NCI-H2171 treated with DMSO at 0.1 percent for 48 hours (cell line): ENCODE results near the gene ARF1.
A peak's percentile ranks its signal among the peaks of the same experiment; 100 is the strongest.

Experiments
- DNase-seq: peaks from one replicate; lab custom pipeline; 2025; lab: John Stamatoyannopoulos, UW

The ARF1 gene

DNA sequence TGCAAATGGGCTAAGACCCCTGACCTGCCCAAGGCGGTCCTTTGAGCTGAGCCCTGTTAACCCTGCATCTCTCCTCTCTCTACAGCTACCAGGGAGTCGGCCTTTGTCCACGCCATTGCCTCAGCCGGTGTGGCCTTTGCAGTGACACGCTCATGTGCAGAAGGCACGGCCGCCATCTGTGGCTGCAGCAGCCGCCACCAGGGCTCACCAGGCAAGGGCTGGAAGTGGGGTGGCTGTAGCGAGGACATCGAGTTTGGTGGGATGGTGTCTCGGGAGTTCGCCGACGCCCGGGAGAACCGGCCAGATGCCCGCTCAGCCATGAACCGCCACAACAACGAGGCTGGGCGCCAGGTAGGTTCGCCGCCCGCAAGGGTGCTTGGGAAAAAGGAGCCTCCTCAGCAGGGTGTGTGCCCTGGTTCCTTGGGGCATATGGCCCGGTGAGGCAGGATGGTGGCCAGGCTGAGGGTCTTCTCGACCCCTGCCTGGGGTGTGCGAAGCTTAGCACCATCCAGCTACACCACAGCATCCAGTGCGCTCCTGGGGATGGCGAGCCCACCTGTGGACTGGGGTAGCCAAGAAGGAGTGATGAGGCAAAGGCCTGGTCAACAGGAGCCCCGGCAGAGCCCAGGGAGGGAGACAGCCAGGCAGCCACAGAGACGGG is 31.8 kb upstream of the ARF1 start:
- no peak for DNase-seq

- no peak for DNase-seq
Observed at GRCh38 chr1:228058172-228058948, 24.1 kb upstream of the ARF1 start.

DNA sequence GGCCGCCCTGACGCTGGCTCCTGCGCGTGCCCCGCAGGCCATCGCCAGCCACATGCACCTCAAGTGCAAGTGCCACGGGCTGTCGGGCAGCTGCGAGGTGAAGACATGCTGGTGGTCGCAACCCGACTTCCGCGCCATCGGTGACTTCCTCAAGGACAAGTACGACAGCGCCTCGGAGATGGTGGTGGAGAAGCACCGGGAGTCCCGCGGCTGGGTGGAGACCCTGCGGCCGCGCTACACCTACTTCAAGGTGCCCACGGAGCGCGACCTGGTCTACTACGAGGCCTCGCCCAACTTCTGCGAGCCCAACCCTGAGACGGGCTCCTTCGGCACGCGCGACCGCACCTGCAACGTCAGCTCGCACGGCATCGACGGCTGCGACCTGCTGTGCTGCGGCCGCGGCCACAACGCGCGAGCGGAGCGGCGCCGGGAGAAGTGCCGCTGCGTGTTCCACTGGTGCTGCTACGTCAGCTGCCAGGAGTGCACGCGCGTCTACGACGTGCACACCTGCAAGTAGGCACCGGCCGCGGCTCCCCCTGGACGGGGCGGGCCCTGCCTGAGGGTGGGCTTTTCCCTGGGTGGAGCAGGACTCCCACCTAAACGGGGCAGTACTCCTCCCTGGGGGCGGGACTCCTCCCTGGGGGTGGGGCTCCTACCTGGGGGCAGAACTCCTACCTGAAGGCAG is 23.4 kb upstream of the ARF1 start:
- DNase-seq: no peak

DNA sequence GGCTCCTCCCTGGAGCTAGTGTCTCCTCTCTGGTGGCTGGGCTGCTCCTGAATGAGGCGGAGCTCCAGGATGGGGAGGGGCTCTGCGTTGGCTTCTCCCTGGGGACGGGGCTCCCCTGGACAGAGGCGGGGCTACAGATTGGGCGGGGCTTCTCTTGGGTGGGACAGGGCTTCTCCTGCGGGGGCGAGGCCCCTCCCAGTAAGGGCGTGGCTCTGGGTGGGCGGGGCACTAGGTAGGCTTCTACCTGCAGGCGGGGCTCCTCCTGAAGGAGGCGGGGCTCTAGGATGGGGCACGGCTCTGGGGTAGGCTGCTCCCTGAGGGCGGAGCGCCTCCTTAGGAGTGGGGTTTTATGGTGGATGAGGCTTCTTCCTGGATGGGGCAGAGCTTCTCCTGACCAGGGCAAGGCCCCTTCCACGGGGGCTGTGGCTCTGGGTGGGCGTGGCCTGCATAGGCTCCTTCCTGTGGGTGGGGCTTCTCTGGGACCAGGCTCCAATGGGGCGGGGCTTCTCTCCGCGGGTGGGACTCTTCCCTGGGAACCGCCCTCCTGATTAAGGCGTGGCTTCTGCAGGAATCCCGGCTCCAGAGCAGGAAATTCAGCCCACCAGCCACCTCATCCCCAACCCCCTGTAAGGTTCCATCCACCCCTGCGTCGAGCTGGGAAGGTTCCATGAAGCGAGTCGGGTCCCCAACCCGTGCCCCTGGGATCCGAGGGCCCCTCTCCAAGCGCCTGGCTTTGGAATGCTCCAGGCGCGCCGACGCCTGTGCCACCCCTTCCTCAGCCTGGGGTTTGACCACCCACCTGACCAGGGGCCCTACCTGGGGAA is 22.7 kb upstream of the ARF1 start:
- DNase-seq: peak; percentile 69

- DNase-seq: no peak
Observed at GRCh38 chr1:228060458-228061190, 21.9 kb upstream of the ARF1 start.

GRCh38 chr1:228061411-228062084 is 21.0 kb upstream of the ARF1 start:
- DNase-seq: no peak

GRCh38 chr1:228062085-228062791 is 20.3 kb upstream of the ARF1 start:
- no peak for DNase-seq

DNA sequence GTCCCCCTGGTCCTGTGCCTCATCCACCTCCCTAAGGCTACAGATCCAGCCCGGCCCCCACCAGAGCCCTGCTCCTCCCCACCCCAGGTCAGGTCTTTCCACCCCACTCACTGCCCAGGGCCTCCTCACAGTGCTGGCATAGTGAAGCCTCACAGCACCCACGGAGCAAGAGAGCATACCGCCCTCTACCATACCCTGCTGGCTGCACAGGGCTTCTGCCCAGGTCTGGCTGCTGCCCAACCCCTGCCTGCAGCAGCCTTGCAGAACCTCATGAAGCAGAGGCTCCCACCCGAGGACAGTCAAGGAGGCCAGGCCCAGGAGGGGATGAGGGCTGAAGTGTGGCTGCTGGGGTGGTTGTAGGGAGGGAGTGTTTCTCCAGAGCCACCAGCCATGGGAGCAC is 19.7 kb upstream of the ARF1 start:
- no peak for DNase-seq

DNA sequence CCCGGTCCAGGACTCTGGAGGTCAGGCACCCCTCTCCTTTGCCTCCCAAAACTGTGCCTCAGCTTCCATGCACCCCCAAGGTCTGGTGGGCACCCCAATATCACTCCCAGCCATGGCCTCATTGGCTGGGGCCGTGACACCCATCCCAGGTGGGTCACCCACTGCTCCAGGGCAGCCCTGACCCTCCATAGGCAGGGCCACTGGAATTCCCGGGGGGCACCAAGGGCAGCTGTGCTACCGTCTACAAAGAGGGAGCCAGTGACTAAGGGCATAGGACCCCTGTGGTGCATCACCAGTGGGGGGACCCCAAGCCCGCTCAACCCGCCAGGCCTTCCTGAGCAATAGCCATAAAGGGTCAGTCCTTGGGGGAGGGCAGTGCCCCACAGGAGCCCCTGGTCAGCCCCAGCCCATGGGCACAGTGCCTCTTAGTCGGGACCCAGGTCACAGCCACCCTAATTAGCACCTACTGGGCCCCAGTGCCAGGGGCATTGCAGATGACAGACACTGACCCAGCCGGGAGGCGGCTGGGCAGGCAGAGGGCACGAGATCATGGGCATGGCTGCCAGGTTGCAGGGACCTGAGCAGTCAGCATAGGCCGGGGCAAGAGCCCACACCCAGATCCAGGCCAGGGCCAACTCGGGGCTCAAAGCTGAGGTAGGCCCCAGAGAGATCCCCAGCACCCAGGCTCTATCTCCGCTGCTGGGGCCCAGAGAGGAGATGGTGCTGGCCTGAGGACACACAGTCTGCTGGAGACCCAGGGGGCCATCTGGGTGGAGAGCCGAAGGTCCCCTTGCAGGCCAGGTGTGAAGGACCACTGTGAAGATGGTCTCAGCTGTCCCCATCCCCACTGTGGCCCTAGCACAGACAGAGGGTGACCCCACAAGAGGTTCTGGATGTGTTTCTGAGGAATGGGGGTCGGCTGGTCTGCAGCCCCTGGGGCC is 19.0 kb upstream of the ARF1 start:
- DNase-seq: no peak

- no peak for DNase-seq
Observed at GRCh38 chr1:228064296-228064695, 18.2 kb upstream of the ARF1 start.

- no peak for DNase-seq
Observed at GRCh38 chr1:228064741-228065542, 17.6 kb upstream of the ARF1 start.

GRCh38 chr1:228065543-228066347 is 16.8 kb upstream of the ARF1 start:
- no peak for DNase-seq

DNA sequence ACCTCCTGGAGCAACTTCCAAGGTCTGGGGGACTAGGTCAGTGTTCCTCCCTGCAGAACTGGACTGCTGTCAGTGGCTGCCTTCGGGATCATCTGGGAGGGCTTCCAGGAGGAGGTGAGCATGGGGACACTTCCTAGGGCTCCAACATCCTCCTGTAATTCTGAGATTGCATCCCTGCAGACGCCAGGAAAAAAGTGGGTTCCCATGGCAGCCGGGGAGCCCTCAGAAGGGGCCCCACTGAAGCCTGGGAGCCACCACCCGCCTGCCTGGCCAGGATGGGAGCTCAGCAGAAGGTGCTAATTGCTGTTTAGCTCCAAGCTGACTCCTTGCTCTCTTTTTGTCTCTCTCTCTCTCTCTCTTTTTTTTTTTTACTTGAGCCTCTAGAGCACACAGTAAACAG is 16.1 kb upstream of the ARF1 start:
- no peak for DNase-seq

GRCh38 chr1:228066891-228067654 is 15.4 kb upstream of the ARF1 start:
- DNase-seq: no peak

DNA sequence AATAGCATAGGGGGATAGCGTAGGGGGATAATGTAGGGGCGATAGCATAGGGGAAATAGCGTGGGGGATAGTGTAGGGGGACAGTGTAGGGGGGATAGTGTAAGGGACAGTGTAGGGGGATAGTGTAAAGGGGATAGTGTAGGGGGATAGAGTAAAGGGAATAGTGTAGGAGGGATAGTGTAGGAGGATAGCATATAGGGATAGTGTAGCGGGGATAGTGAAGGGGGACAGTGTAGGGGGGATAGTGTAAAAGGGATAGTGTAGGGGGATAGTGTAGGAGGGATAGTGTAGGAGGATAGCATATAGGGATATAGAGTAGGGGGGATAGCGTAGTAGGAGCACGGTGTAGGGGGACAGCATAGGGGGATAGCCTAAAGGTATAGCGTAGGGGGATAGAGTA is 14.1 kb upstream of the ARF1 start:
- no peak for DNase-seq

GRCh38 chr1:228070173-228070572 is 12.3 kb upstream of the ARF1 start:
- no peak for DNase-seq

DNA sequence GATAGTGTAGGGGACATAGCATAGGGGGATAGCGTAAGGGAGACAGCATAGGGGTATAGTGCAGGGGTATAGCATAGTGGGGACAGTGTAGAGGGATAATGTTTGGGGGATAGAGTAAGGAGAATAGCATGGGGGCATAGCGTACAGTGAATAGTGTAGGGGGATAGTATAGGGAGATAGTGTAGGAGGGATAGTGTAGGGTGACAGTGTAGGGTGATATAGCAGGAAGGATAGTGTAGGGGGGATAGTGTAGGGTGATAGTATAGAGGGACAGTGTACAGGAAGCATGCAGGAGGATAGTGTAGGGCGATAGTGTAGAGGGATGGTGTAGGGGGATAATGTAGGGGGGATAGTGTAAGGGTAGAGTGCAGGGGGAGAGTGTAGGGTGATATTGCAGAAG is 11.7 kb upstream of the ARF1 start:
- DNase-seq: no peak
